ENCODE data around the gene GPR39.
"Not testable (repeated sequence)": the region's sequence is repeated elsewhere in the genome, so short reads cannot be mapped to it uniquely, and the experiment has no call there.

GPR39 gene

GRCh38 chr2:132416723-132417395 lies at the start of gene GPR39:
Gene GPR39 (plus strand): TSS chr2:132416805.
- DNase-seq, result no peak

DNA sequence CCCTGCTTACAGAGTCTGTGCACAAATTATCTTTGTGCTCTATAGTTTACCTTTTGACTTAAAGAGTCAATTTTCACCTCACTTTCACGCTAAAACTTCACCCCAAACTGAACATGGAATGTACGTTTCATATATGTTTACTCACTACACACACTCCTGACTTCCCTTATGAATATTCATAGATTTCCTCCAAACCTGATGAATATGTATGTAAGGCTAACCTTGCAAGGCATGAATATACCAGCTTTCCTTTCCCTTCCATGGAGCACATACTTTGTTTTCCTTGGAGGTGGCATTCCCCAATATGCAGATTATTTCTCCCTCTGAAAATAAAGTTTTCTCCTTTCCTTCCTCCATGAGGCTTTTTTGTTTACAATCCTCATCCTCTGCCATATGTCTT lies 48.4 kb upstream of the GPR39 start:
- no peak for DNase-seq

- no peak for DNase-seq
Observed at GRCh38 chr2:132372276-132372675, 44.3 kb upstream of the GPR39 start.

- DNase-seq, result no peak
Observed at GRCh38 chr2:132373391-132374135, 43.0 kb upstream of the GPR39 start.

DNA sequence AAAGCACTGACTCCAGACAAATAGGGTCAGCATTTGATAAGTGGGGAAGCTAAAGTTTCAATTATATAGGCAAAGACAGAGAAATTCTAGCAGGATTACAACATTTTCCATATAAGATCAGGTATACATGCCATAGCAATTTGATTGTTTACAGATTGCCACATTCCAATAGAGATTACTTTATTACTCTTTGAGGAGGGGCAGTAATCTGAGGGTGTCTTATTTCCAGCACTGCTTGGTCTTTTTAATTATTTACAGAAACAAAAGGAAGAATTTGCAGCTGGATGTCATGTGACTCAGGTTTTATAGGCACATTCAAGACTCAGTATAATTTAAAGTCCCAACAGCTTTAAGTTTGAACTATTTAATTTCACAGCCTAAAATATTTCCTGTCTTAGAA lies 42.5 kb upstream of the GPR39 start:
- DNase-seq, result no peak

DNA sequence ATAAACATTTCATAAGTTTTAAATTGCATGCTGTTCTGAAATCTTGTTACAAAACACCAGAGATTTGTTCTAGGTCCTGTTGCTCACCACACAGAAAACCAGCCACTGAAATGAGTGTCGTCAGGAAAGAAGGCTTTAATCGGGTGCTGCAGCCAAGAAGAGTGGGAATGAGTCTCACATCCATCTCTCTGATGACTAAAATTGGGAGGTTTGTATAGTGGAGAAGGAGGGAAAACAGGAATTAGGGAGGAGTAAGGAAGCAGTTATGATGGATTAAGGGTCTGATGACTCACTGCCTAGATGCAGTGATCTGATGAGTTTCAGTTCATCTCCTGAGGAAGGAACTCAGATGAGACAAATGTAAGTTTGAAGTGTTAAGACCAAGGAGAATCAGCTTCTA lies 42.1 kb upstream of the GPR39 start:
- no peak for DNase-seq

DNA sequence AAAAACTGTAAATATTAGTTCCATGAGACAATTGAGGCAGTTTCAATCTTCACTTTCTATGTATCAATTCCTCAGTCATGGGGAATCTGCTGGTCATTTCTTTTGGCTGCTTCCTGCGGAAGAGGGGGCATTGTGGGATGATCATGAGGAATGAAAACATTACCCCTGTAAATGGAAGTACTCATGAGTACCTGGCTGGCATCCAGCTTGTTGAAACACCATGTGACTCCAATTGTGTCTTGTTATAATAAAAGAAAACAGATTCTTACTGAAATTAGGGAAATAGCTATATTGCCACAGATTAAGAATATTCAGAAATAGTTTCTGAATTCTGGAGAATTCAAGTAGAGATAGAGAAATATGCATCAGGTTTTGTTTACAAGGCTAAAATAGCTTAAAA lies 41.6 kb upstream of the GPR39 start:
- no peak for DNase-seq

DNA sequence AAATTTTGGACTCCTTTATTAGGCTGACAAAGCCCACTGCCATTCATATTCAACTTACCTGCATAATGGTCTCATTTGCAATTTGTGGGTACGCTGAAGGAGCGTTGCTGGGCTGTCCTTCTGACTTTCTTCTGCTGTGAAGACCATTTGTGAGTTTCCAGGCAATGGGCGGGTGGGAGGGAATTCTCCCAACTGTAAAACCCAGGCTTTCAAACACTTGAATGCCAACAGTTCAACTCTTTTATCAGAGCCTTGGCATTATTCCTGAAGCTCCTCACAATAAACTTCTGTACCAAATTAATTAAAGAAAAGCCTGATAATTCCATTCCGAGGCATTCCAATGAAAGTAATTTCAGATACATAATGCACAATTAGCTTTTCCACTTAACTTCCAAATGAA lies 35.2 kb upstream of the GPR39 start:
- DNase-seq, result no peak

GRCh38 chr2:132383956-132384355 lies 32.6 kb upstream of the GPR39 start:
- no peak for DNase-seq

GRCh38 chr2:132384491-132385151 lies 32.0 kb upstream of the GPR39 start:
- no peak for DNase-seq

GRCh38 chr2:132387126-132387525 lies 29.5 kb upstream of the GPR39 start:
- no peak for DNase-seq

- no peak for DNase-seq
Observed at GRCh38 chr2:132390076-132390475, 26.5 kb upstream of the GPR39 start.

DNA sequence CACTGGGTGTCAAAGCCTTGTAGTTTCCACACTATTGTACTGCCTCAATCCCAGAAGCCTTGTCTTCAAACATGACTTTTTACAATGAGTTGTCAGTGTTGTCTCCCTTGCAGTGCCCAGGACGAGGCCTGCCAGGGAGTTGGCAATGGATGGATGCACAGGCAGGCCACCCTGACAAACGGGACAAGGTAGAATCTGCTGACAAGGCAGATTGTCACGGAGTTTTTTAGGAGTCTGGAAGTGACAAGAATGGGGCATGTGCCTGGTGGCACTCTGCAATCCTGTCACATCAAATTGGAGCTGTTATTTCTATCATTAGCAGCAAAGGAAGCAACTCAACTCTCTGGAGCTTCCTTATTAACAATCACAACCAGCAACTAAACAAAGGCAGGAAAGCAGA lies 25.2 kb upstream of the GPR39 start:
- no peak for DNase-seq

- no peak for DNase-seq
Observed at GRCh38 chr2:132392221-132392620, 24.4 kb upstream of the GPR39 start.

DNA sequence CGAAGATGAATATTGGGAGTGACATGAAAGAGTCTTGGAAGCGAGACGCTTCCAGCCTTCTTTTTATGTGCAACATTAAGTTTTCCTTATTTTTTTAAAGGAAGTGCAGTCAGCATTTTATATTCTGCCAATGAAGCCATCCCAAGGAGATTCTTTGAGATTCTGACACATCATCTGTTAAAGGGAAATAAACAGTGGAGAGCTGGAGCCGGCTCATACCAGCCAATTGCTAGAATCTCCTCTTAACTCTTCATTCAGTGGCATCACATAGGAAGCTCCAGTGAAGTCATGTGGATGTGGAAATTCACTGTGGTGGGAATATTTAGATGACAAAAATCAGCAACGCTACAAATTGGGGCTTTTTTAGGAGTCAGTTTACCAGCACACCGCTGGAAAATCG lies 23.7 kb upstream of the GPR39 start:
- DNase-seq, result no peak

DNA sequence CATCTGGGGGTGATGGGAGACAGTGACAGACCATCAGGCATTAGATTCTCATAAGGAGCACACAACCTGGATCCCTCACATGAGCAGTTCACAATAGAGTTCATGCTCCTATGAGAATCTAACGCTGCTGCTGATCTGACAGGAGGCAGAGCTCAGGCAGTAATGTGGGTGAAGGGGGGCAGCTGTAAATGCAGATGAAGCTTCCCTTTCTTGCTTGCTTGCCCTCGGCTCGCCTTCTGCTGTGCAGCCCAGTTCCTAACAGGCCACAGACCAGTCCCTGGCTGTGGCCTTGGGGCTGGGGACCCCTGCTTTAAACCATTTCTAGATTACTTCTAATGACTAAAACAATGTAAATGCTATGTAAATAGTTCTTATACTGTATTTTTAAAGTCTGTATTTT lies 19.6 kb upstream of the GPR39 start:
- DNase-seq, result not testable (repeated sequence)

GRCh38 chr2:132400169-132400900 lies 16.3 kb upstream of the GPR39 start:
- DNase-seq, result no peak

GRCh38 chr2:132400901-132401240 lies 15.7 kb upstream of the GPR39 start:
- DNase-seq, result no peak

DNA sequence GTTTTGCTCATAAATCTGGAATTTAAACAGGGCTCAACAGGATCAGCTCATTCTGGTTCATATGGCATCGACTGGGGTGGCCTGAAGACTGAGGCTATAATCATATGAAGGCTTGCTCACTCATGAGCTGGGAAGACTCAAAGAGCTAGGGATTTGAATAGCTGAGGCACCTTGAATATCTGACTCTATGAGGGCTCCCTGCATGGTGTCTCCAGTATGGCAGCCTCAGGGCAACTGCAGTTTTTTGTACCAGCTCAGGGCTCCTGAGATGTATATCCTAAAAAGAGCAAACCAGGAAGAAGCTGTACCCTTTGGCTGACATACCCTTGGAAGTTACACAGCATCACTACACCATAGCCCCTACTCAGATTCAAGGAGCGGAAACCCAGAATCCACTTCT lies 15.3 kb upstream of the GPR39 start:
- DNase-seq, result no peak

- no peak for DNase-seq
Observed at GRCh38 chr2:132403146-132403545, 13.5 kb upstream of the GPR39 start.

DNA sequence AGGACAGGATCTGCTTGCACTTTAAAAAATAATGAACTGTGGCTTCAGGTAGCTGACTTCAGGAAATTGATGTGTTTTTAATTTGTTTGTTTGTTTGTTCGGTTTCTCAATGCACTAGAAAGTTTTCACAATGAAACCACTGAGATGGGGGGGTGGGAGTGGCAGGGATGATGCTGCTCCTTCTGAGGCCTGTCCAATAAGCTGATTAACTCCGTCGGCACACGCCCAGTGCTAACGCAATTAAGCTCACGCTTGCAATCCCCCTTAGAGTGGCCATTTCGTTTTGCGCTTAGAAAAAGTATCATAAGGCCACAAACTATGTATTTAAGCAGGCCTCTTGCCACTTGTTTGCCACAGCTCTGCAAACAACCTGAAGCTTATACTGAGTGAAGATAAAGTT lies 12.5 kb upstream of the GPR39 start:
- DNase-seq, result no peak

DNA sequence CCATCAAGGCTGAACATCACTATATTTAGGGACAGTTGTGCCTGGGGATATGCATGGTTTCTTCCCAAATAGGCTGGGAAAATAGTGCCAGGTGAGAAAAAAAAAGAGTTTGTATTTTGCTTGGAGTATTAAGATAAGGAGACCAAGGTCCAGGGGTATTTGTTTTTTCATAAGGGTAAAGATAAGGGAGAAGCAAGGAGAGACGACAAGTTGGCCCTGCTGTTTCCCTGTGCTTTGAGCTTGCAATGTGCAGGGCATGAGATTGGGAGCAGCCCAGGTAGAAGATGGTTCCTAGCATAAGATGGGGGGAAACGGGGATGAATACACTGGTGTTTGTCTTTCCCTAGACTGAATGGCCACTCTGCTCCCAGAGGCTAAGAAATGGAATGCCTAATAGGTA lies 8.8 kb upstream of the GPR39 start:
- DNase-seq, result no peak

DNA sequence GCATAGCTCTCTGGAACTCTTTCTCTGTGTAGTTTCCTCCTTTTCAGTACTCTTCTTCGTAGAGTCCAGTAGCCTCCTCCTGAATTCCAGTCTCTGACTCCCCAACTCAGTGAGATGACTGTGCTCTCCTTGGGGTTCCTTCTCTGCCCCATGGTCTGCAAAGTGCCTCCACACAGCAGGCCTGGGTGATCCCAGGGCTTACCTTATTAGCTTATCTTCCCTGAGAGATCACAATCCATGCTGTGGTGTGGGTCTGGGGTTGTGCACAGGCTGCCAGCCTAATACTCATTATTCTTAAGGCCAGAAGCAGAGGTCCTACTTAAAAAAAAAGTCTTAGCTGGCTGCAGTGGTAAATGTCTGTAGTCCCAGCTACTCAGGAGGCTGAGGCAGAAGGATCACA lies 4.6 kb upstream of the GPR39 start:
- no peak for DNase-seq

DNA sequence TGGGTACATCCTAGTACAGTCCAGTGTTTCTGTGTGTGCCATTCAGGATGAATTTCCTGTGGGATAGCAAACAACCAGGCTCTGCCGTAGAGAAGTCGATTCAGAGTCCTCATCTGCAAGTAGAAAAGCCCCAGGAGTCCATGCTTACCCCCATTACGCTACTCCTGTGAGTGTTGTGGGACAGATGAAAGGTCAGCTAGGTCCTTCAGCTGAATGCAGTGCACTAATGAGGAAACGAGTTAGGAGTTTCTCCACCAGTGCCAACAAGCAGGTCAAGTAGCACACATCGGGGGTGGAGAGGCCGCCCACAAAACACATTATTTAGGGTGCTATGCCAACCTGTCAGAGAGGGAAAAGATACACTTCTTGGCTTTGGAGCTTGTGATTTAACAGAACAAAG lies 2.5 kb upstream of the GPR39 start:
- no peak for DNase-seq
